Liver (tissue), 9 donors: ENCODE measurements around the gene SSRP1. TPM values are rescaled to one million over a fixed set of nuclear protein-coding genes. Genes with fewer than 3 reads are reported as not detected.

Experiments
- DNase-seq: peaks from one replicate; pipeline ENCODE4 v3.0.0-alpha.2; 2017; ENCODE audit warnings: low spot score
- H3K27ac ChIP-seq, 2 donors: one replicate each; pipeline ENCODE4 v1.7.0; 2013; ENCODE audit warnings: inconsistent platforms in 2 of 2, low read length in 2 of 2, control low read depth in 1 of 2, low read depth in 1 of 2, mild to moderate bottlenecking in 1 of 2
- H3K27me3 ChIP-seq, 4 donors: one replicate each; pipeline versions ENCODE4 v1.6.1 to v1.7.0; 2013; ENCODE audit warnings: low read length in 3 of 4, inconsistent platforms in 1 of 4, mild to moderate bottlenecking in 1 of 4, moderate library complexity in 1 of 4; ENCODE audit not compliant: control insufficient read depth in 4 of 4, insufficient read depth in 4 of 4
- H3K36me3 ChIP-seq, 4 donors: one replicate each; pipeline versions ENCODE4 v1.6.1 to v1.7.0; 2013; ENCODE audit warnings: low read length in 3 of 4, mild to moderate bottlenecking in 3 of 4, low read depth in 1 of 4, moderate library complexity in 1 of 4; ENCODE audit not compliant: control insufficient read depth in 4 of 4, insufficient read depth in 3 of 4
- H3K4me1 ChIP-seq, 4 donors: one replicate each; pipeline versions ENCODE4 v1.6.1 to v1.7.0; 2013; ENCODE audit warnings: low read length in 3 of 4, mild to moderate bottlenecking in 3 of 4, moderate library complexity in 1 of 4; ENCODE audit not compliant: control insufficient read depth in 4 of 4, insufficient read depth in 4 of 4
- H3K4me3 ChIP-seq, 3 donors: one replicate each; pipeline versions ENCODE4 v1.6.1 to v1.7.0; 2013; ENCODE audit warnings: low read length in 3 of 3, control low read depth in 1 of 3, low read depth in 1 of 3, mild to moderate bottlenecking in 1 of 3
- H3K9ac ChIP-seq, 2 donors: one replicate each; pipeline ENCODE4 v1.7.0; 2013; ENCODE audit warnings: low read length in 2 of 2, mild to moderate bottlenecking in 2 of 2, moderate library complexity in 2 of 2, control low read depth in 1 of 2, low read depth in 1 of 2
- H3K9me3 ChIP-seq, 4 donors: one replicate each; pipeline versions ENCODE4 v1.6.1 to v1.7.0; 2013; ENCODE audit warnings: low read length in 3 of 4; ENCODE audit not compliant: control insufficient read depth in 4 of 4
- EGR1 ChIP-seq, 2 donors: IDR thresholded peaks; 2 replicates each; pipeline ENCODE4 v1.6.1; 2016 to 2018; ENCODE audit warnings: antibody characterized with exemption in 2 of 2, low read depth in 2 of 2
- FOXA1 ChIP-seq: IDR thresholded peaks from 2 replicates; pipeline ENCODE4 v1.6.1; 2016; ENCODE audit warnings: antibody characterized with exemption
- FOXA2 ChIP-seq: IDR thresholded peaks from 2 replicates; pipeline ENCODE4 v1.6.1; 2016; ENCODE audit warnings: antibody characterized with exemption
- GABPA ChIP-seq, 2 donors: IDR thresholded peaks in 1 of 2; conservative IDR thresholded peaks in 1 of 2; 2 replicates each; pipeline ENCODE4 v1.6.1; 2016; ENCODE audit warnings: antibody characterized with exemption in 2 of 2, mild to moderate bottlenecking in 1 of 2, moderate library complexity in 1 of 2
- HNF4A ChIP-seq, 2 donors: conservative IDR thresholded peaks; 2 replicates each; pipeline ENCODE4 v1.6.1; 2016; ENCODE audit warnings: antibody characterized with exemption in 2 of 2, mild to moderate bottlenecking in 2 of 2
- HNF4G ChIP-seq: IDR thresholded peaks from 2 replicates; pipeline ENCODE4 v1.6.1; 2016; ENCODE audit warnings: antibody characterized with exemption
- JUND ChIP-seq, 2 donors: IDR thresholded peaks; 2 replicates each; pipeline ENCODE4 v1.6.1; 2016; ENCODE audit warnings: antibody characterized with exemption in 2 of 2
- NR2F2 ChIP-seq: IDR thresholded peaks from 2 replicates; pipeline ENCODE4 v1.6.1; 2016; ENCODE audit warnings: antibody characterized with exemption
- RAD21 ChIP-seq, 2 donors: IDR thresholded peaks; 2 replicates each; pipeline ENCODE4 v1.6.1; 2016; ENCODE audit warnings: antibody characterized with exemption in 2 of 2, mild to moderate bottlenecking in 2 of 2
- RXRA ChIP-seq, 2 donors: IDR thresholded peaks; 2 replicates each; pipeline ENCODE4 v1.6.1; 2017 to 2018; ENCODE audit warnings: antibody characterized with exemption in 2 of 2, mild to moderate bottlenecking in 1 of 2
- SP1 ChIP-seq: IDR thresholded peaks from 2 replicates; pipeline ENCODE4 v1.6.1; 2018; ENCODE audit warnings: antibody characterized with exemption, mild to moderate bottlenecking
- TAF1 ChIP-seq: conservative IDR thresholded peaks from 2 replicates; pipeline ENCODE4 v1.6.1; 2016; ENCODE audit warnings: antibody characterized with exemption, mild to moderate bottlenecking
- YY1 ChIP-seq: IDR thresholded peaks from 2 replicates; pipeline ENCODE4 v1.6.1; 2016; ENCODE audit warnings: antibody characterized with exemption, mild to moderate bottlenecking
- WGBS: extraction: QIAGEN DNeasy Blood & Tissue Kit; methylation state at CpG from one replicate; pipeline ENCODE4 v1.1.7; 2013; 5-methylcytosine and 5-hydroxymethylcytosine counted together
- polyA plus RNA-seq, 2 donors: library from polyadenylated mRNA; stranded (reverse) in 1 of 2; unstranded in 1 of 2; fragments of 200-250 nt in 1 of 2; fragments of >200 nt in 1 of 2; fragmentation: Nextera tagmentation in 1 of 2; extraction: Ambion mirVana in 1 of 2; gene quantifications; one replicate each; pipeline versions ENCODE4 v1.2.1 to v1.2.3, GENCODE V29; 2013 to 2015
- total RNA-seq, 2 donors: library from RNA; depleted of rRNA; stranded (reverse); fragments of >200 nt; gene quantifications; one replicate each; pipeline ENCODE4 v1.2.3, GENCODE V29; 2014
- TF ChIP-seq, protein P1 (sequence below): IDR thresholded peaks from 2 replicates; pipeline ENCODE4 v1.6.1; 2016; ENCODE audit warnings: antibody characterized with exemption
- TF ChIP-seq, protein P2 (sequence below): IDR thresholded peaks from 2 replicates; pipeline ENCODE4 v1.6.1; 2016; ENCODE audit warnings: antibody characterized with exemption
- TF ChIP-seq, protein P3 (sequence below): IDR thresholded peaks from 2 replicates; pipeline ENCODE4 v1.6.1; 2016; ENCODE audit warnings: antibody characterized with exemption
- TF ChIP-seq, protein P4 (sequence below): IDR thresholded peaks from 2 replicates; pipeline ENCODE4 v1.6.1; 2016; ENCODE audit warnings: antibody characterized with exemption, mild to moderate bottlenecking
- TF ChIP-seq, protein P5 (sequence below): fragments of 150-350 bp; IDR thresholded peaks from 2 replicates; pipeline ENCODE4 v1.5.1; 2017; ENCODE audit warnings: improper control_type of control experiment, low read depth, low read length; ENCODE audit not compliant: missing input control
- donor health status: healthy.
- donor health status: healthy.
- donor health status: healthy.
- donor health status: healthy.
- donor health status: healthy.

The SSRP1 gene
- total and polyA plus RNA-seq, 4 donors: 13.9 to 45.3 (median 28.4) TPM

DNA sequence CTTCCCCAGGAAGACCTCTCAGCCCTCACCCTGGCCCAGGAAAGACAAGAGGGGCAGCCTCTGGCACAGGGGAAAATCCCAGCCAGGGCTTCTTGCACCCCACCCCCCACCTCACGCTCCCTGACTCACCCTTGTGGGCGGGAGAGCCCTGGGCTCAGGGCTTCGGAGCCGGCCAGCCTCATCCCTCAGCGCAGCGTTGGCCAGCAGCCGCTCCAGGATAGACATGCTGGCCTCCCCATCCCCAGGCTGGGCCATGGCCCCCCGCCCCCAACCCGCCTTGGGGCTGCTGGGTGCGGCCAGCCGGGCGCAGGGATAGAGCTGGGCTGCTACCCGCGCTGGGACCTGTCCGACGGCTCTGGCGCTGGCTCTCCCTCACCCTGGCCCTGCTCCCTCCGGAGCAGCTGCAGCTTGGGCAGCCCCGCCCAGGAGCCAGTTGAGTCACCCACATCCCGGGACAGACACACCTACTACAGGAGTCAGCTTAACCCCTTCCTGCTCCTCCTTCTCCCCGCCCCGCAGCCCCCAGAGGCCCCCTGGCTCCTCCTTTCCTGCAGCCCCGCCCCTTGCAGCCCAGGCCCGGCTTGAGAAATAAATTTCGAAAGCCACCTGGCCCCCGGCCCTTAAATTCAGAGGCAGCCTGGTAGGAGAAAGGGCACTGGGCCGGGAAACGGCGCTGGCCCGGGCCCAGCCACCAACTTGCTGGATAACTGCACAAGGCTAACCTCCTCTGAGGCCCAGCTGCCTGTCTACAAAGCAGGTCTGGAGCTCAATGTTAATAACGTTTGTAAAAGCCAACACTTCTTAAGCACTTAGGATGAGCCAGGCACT, 24.4 kb downstream of the SSRP1 start:
- Histone ChIP-seq H3K4me1 (peaks cover 42 to 90% (median 80%) of the 10 kb centered on the region in 4 donors), H3K4me3 (peak overlapping the region; percentile 59 to 79 (median 70)), H3K9me3 (no peaks in the 10 kb centered on the region), H3K27ac (peak overlapping the region; percentile 92 to 93), H3K27me3 (no peaks in the 10 kb centered on the region), H3K36me3 (peaks cover 3 to 9% (median 5%) of the 10 kb centered on the region in 4 donors), H3K9ac (peak overlapping the region in 1 of 2 donors; percentile 20)
- DNase-seq: peak; percentile 74
- 2% methylated on average over 31 of the region's 31 CpGs for WGBS
- TF ChIP-seq, protein P1, sequence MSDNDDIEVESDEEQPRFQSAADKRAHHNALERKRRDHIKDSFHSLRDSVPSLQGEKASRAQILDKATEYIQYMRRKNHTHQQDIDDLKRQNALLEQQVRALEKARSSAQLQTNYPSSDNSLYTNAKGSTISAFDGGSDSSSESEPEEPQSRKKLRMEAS: peak; percentile 69
- TF ChIP-seq, protein P2, sequence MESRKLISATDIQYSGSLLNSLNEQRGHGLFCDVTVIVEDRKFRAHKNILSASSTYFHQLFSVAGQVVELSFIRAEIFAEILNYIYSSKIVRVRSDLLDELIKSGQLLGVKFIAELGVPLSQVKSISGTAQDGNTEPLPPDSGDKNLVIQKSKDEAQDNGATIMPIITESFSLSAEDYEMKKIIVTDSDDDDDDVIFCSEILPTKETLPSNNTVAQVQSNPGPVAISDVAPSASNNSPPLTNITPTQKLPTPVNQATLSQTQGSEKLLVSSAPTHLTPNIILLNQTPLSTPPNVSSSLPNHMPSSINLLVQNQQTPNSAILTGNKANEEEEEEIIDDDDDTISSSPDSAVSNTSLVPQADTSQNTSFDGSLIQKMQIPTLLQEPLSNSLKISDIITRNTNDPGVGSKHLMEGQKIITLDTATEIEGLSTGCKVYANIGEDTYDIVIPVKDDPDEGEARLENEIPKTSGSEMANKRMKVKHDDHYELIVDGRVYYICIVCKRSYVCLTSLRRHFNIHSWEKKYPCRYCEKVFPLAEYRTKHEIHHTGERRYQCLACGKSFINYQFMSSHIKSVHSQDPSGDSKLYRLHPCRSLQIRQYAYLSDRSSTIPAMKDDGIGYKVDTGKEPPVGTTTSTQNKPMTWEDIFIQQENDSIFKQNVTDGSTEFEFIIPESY: peak; percentile 57
- peak; percentile 31 for TF ChIP-seq FOXA1
- no peak for TF ChIP-seq HNF4G
- peak; percentile 41 for TF ChIP-seq TAF1
- TF ChIP-seq GABPA (IDR thresholded peaks at IDR 0.05 in 1 of 2, conservative IDR thresholded peaks at IDR 0.05 in 1 of 2): no peak
- TF ChIP-seq RAD21 (IDR thresholded peaks at IDR 0.05): peak in 1 of 2 donors; percentile 25
- no peak for TF ChIP-seq EGR1 (IDR thresholded peaks at IDR 0.05; ENCODE audit: low read depth in 2 of 2)
- TF ChIP-seq, protein P3, sequence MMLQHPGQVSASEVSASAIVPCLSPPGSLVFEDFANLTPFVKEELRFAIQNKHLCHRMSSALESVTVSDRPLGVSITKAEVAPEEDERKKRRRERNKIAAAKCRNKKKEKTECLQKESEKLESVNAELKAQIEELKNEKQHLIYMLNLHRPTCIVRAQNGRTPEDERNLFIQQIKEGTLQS: peak; percentile 40
- TF ChIP-seq, protein P4, sequence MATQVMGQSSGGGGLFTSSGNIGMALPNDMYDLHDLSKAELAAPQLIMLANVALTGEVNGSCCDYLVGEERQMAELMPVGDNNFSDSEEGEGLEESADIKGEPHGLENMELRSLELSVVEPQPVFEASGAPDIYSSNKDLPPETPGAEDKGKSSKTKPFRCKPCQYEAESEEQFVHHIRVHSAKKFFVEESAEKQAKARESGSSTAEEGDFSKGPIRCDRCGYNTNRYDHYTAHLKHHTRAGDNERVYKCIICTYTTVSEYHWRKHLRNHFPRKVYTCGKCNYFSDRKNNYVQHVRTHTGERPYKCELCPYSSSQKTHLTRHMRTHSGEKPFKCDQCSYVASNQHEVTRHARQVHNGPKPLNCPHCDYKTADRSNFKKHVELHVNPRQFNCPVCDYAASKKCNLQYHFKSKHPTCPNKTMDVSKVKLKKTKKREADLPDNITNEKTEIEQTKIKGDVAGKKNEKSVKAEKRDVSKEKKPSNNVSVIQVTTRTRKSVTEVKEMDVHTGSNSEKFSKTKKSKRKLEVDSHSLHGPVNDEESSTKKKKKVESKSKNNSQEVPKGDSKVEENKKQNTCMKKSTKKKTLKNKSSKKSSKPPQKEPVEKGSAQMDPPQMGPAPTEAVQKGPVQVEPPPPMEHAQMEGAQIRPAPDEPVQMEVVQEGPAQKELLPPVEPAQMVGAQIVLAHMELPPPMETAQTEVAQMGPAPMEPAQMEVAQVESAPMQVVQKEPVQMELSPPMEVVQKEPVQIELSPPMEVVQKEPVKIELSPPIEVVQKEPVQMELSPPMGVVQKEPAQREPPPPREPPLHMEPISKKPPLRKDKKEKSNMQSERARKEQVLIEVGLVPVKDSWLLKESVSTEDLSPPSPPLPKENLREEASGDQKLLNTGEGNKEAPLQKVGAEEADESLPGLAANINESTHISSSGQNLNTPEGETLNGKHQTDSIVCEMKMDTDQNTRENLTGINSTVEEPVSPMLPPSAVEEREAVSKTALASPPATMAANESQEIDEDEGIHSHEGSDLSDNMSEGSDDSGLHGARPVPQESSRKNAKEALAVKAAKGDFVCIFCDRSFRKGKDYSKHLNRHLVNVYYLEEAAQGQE: peak; percentile 81
- TF ChIP-seq YY1: peak; percentile 41
- peak; percentile 60 to 77 for TF ChIP-seq HNF4A (conservative IDR thresholded peaks at IDR 0.05)
- TF ChIP-seq JUND (IDR thresholded peaks at IDR 0.05): peak; percentile 83 to 84
- TF ChIP-seq RXRA (IDR thresholded peaks at IDR 0.05): peak; percentile 75 to 76
- peak; percentile 79 for TF ChIP-seq SP1

DNA sequence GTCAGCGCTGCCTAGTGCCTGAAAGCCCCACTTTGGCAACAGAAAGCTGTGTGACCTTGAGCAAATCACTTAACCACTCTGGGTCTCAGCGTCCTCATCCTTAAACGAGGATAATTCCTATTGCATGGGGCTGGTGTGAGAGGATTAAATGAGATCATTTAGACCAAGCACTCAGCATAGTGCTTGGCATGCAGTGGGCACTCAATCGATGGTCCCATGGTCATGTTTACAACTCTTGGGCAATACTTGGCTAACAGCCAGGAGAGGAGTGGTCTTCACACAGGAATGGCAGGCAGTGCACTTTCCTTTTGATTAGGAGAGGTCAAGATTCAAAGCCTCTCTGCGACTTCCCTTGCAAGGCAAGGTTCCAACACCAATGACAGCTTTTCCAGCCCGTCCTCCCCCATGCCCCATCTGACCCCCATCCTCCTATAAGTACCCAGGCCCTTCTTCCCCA, 25.0 kb downstream of the SSRP1 start:
- peak overlapping the region; percentile 92 to 93 for H3K27ac ChIP-seq
- H3K4me1 ChIP-seq: peaks cover 45 to 90% (median 77%) of the 10 kb centered on the region in 4 donors
- WGBS: 19% methylated on average over 6 of the region's 6 CpGs
- no peaks in the 10 kb centered on the region for H3K9me3 ChIP-seq
- no peak for DNase-seq
- peak overlapping the region; percentile 59 to 79 (median 70) for H3K4me3 ChIP-seq
- peak overlapping the region in 1 of 2 donors; percentile 20 for H3K9ac ChIP-seq
- no peaks in the 10 kb centered on the region for H3K27me3 ChIP-seq
- peaks cover 3 to 9% (median 5%) of the 10 kb centered on the region in 4 donors for H3K36me3 ChIP-seq
- TF ChIP-seq FOXA2 (peak; percentile 91), HNF4A (conservative IDR thresholded peaks at IDR 0.05) (peak; percentile 64 to 75), GABPA (IDR thresholded peaks at IDR 0.05 in 1 of 2, conservative IDR thresholded peaks at IDR 0.05 in 1 of 2) (no peak), YY1 (peak; percentile 42), RXRA (IDR thresholded peaks at IDR 0.05) (peak; percentile 58 to 68), TAF1 (peak; percentile 49), HNF4G (no peak), RAD21 (IDR thresholded peaks at IDR 0.05) (peak in 1 of 2 donors; percentile 40), EGR1 (IDR thresholded peaks at IDR 0.05; ENCODE audit: low read depth in 2 of 2) (no peak), NR2F2 (peak; percentile 66), FOXA1 (peak; percentile 85)
- TF ChIP-seq, protein P1: peak; percentile 53
- TF ChIP-seq, protein P5, sequence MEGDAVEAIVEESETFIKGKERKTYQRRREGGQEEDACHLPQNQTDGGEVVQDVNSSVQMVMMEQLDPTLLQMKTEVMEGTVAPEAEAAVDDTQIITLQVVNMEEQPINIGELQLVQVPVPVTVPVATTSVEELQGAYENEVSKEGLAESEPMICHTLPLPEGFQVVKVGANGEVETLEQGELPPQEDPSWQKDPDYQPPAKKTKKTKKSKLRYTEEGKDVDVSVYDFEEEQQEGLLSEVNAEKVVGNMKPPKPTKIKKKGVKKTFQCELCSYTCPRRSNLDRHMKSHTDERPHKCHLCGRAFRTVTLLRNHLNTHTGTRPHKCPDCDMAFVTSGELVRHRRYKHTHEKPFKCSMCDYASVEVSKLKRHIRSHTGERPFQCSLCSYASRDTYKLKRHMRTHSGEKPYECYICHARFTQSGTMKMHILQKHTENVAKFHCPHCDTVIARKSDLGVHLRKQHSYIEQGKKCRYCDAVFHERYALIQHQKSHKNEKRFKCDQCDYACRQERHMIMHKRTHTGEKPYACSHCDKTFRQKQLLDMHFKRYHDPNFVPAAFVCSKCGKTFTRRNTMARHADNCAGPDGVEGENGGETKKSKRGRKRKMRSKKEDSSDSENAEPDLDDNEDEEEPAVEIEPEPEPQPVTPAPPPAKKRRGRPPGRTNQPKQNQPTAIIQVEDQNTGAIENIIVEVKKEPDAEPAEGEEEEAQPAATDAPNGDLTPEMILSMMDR: no peak
- TF ChIP-seq, protein P2: no peak
